ENCODE measurements around the gene PRKAA2.

The PRKAA2 gene

GRCh38 chr1:56644064-56644918, 823 bp upstream of the PRKAA2 start:
- FAIRE-seq: no peak
- no peak for DNase-seq (ENCODE audit: insufficient read length, low spot score)
- TF ChIP-seq, protein P1, sequence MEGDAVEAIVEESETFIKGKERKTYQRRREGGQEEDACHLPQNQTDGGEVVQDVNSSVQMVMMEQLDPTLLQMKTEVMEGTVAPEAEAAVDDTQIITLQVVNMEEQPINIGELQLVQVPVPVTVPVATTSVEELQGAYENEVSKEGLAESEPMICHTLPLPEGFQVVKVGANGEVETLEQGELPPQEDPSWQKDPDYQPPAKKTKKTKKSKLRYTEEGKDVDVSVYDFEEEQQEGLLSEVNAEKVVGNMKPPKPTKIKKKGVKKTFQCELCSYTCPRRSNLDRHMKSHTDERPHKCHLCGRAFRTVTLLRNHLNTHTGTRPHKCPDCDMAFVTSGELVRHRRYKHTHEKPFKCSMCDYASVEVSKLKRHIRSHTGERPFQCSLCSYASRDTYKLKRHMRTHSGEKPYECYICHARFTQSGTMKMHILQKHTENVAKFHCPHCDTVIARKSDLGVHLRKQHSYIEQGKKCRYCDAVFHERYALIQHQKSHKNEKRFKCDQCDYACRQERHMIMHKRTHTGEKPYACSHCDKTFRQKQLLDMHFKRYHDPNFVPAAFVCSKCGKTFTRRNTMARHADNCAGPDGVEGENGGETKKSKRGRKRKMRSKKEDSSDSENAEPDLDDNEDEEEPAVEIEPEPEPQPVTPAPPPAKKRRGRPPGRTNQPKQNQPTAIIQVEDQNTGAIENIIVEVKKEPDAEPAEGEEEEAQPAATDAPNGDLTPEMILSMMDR (IDR thresholded peaks at IDR 0.05; ENCODE audit: insufficient read depth, missing control alignments): no peak

- no peak for FAIRE-seq
- TF ChIP-seq, protein P1 (IDR thresholded peaks at IDR 0.05; ENCODE audit: insufficient read depth, missing control alignments): no peak
- no peak for DNase-seq (ENCODE audit: insufficient read length, low spot score)
Measured at GRCh38 chr1:56645677-56646305, 677 bp downstream of the PRKAA2 start.

DNA sequence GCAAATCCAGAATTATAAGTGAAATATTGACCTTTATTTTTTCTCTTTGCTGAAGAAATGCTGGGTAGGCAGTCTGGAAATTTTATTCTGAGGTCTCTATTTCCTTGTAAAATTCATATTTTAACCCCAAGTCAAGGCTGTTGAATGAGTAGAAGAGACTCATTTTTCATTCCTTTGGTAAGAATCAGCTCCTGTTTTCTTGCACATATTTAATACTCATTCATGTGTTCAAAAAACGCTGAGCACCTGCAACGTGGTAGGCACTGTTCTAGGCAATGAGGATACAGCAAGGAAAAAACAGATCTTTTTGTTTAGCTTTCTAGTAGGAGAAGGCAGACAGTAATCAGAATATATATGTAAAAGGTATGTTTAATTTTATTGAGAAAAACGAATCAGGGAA, 1.5 kb downstream of the PRKAA2 start:
- DNase-seq (ENCODE audit: insufficient read length, low spot score) (no peak), FAIRE-seq (no peak)
- TF ChIP-seq, protein P1 (IDR thresholded peaks at IDR 0.05; ENCODE audit: insufficient read depth, missing control alignments): no peak

DNA sequence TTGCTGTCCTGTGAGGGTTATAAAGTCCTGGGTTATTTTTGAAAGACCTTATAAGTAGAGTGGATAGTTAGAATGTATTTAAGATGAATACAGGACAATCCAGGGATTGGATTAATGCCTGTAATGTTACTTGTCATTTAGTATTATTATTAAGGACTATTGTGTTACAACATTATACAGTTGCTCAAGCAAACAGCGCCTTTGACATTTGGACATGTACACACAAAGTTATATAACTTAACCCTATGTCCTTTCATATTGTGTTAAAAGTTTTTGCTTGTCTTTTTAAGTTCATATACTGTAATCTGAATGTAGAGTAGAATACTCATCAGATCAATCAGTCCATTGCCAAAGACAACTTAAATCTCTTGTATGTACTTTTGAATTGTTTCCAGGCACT, 2.0 kb downstream of the PRKAA2 start:
- DNase-seq (ENCODE audit: insufficient read length, low spot score) (no peak), FAIRE-seq (no peak)
- TF ChIP-seq, protein P1 (IDR thresholded peaks at IDR 0.05; ENCODE audit: insufficient read depth, missing control alignments): no peak

- DNase-seq (ENCODE audit: insufficient read length, low spot score) (no peak), FAIRE-seq (no peak)
- TF ChIP-seq, protein P1 (IDR thresholded peaks at IDR 0.05; ENCODE audit: insufficient read depth, missing control alignments): no peak
Measured at GRCh38 chr1:56648546-56648945, 3.4 kb downstream of the PRKAA2 start.

DNA sequence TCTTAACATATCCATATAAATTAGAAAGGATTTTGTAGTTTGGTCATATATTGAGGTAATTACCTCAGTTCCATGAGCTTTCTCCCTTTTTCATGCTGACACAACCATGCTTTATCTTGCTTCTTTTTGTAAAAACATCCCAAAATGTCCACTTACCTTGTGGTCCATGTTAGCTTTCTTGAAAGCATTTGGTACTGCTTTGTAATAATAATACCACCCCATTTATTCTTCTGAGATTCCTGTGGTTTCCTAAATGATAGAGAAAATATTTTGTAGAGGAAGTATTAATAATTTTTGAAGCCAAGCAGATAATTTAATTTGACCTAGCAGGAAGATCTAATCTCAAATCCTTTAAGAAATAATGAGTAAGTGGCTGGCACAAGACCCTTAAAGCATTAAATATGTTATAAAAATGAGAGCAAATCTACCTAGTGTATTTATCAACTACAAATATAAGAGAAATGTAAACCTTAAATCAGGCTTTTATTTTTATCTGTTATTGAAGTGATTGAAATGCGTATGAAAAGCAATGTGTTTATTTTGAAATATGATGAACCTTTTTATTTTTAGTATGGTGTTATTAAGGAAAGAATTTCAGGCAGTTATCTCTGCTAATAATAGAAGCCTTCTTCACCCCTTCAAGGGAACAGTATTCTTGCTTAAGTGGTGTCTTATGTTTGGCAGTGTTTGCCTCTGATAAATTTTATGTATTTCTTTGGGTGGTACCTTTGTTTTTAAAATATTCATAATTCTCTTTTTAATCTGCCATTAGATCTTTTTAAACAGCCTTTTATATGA, 9.2 kb downstream of the PRKAA2 start:
- no peak for DNase-seq (ENCODE audit: insufficient read length, low spot score)
- FAIRE-seq: no peak
- TF ChIP-seq, protein P1 (IDR thresholded peaks at IDR 0.05; ENCODE audit: insufficient read depth, missing control alignments): no peak
